ENCODE data around the gene KRTAP5-4. TPM values are rescaled to one million over a fixed set of nuclear protein-coding genes. Genes with fewer than 3 reads are reported as not detected.
"Not testable (repeated sequence)": the region's sequence is repeated elsewhere in the genome, so short reads cannot be mapped to it uniquely, and the experiment has no call there.

Gene KRTAP5-4
- total and polyA plus RNA-seq, 2 experiments from 2014 or later = not detected

DNA sequence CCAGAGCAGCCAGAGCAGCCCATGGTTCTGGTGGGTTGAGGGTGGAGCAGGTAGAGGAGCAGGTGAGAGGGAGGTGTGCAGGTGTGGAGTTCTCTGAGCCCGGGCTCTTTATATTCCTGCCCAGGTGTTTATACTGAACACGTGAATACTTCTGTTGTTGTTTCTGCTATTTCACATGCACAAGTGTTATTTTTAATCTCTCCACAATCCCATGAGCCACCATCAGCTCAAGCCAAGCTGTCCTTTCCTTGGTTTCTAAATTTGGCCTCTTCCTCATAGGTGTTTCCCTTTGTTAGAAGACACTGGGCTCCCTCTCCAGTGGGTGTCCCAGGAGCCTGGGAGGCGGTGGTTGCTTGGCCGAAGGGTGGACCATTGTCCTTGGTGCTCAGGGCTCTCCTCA is 13.6 kb downstream of the KRTAP5-4 start, which contains the start of gene KRTAP5-3:
Gene KRTAP5-3 (minus strand): TSS at position 101 of the 400 bp plus-strand sequence. CDS start 78 bp downstream, at position 23.
- Histone ChIP-seq H3K27ac (no peak within 1 kb of the TSS), H3K79me2 (ENCODE audit: insufficient read depth) (no peaks in the 10 kb centered on the region), H3K9ac (no peak within 1 kb of the TSS), H3F3A (ENCODE audit: insufficient read depth) (no peaks in the 10 kb centered on the region), H3K27me3 (replicated peaks; ENCODE audit: insufficient read depth) (peaks cover 32% of the 10 kb centered on the region), H4K20me1 (ENCODE audit: insufficient read depth) (no peaks in the 10 kb centered on the region), H3K4me2 (ENCODE audit: unreplicated experiment) (no peak within 1 kb of the TSS), H3K4me1 (ENCODE audit: insufficient read depth) (no peaks in the 10 kb centered on the region), H3K36me3 (ENCODE audit: low read depth) (no peaks in the 10 kb centered on the region), H2AFZ (no peak within 1 kb of the TSS), H3K9me2 (ENCODE audit: insufficient read depth) (no peaks in the 10 kb centered on the region), H3K9me3 (ENCODE audit: low read depth) (no peaks in the 10 kb centered on the region), H3K4me3 (no peak within 1 kb of the TSS)
- WGBS, 2 experiments (ENCODE audit: low coverage in 1 of 2, low lambda C conversion rate in 2 of 2, missing lambda C conversion rate in 2 of 2) = 36 to 38% methylated on average over 4 of the region's 4 CpGs
- in situ Hi-C loops (cut with MboI) = no loop called here
- DNase-seq = no peak
- no peak for TF ChIP-seq EZH2phosphoT487 (IDR thresholded peaks at IDR 0.05; ENCODE audit: insufficient read depth, low read depth)

DNA sequence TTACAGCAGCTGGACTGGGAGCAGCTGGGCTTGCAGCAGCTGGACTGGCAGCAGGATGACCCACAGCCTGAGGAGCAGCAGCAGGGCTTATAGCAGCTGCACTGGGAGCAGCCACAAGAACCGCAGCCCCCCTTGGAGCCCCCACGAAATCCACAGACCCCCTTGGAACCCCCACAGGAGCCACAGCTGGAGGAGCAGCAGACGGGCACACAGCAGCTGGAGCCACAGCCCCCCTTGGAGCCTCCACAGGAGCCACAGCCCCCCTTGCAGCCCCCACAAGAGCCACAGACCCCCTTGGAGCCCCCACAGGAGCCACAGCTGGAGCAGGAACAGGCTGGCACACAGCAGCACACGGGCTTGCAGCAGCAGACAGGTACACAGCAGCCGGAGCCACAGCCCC is 14.0 kb downstream of the KRTAP5-4 start:
- H3K4me1 ChIP-seq (ENCODE audit: insufficient read depth); H3K4me3 ChIP-seq; H2AFZ ChIP-seq; H3K27ac ChIP-seq; H3K9me2 ChIP-seq (ENCODE audit: insufficient read depth); H3K9ac ChIP-seq; H3K9me3 ChIP-seq (ENCODE audit: low read depth); H3K79me2 ChIP-seq (ENCODE audit: insufficient read depth); H3K4me2 ChIP-seq (ENCODE audit: unreplicated experiment); H3K36me3 ChIP-seq (ENCODE audit: low read depth); H4K20me1 ChIP-seq (ENCODE audit: insufficient read depth); DNase-seq; in situ Hi-C loops (cut with MboI); H3F3A ChIP-seq (ENCODE audit: insufficient read depth): not testable (repeated sequence)
- 11 to 13% methylated on average over 4 to 5 of the region's 5 CpGs for WGBS, 2 experiments (ENCODE audit: low coverage in 1 of 2, low lambda C conversion rate in 2 of 2, missing lambda C conversion rate in 2 of 2)
- H3K27me3 ChIP-seq (replicated peaks; ENCODE audit: insufficient read depth) = peaks cover 32% of the 10 kb centered on the region

DNA sequence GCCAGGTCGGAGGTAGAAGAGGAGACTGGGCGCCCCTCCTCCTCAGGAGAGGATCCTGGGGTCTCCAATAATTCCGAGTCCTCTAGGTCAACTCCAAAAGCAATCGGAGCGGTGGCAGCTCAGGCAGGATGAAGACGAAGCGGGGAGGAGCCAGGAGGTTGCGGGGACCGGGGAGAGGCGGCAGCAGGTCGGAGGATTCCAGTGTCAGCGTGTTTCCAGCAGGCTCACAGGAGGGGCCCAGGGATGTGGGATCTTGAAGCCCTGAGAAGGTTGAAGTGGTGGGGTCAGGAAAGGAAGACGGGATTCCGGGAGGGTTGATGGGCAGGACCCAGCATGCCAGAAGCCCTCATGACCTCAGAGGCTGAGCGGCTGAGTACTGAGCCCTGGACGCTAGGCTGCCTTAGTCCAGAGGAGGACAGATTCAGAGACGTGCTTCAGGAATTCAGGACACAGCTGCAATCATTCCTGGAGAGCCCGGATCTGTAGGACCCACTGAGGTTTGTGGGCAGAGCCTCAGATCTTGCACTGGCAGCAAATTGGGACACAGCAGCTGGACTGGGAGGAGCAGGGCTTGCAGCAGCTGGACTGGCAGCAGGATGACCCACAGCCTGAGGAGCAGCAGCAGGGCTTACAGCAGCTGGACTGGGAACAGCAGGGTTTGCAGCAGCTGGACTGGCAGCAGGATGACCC is 14.6 kb downstream of the KRTAP5-4 start:
- H2AFZ ChIP-seq; H3K4me2 ChIP-seq (ENCODE audit: unreplicated experiment); H3K27ac ChIP-seq; H3K4me3 ChIP-seq; H3K79me2 ChIP-seq (ENCODE audit: insufficient read depth); H3K9me3 ChIP-seq (ENCODE audit: low read depth); H3K9ac ChIP-seq; H3K36me3 ChIP-seq (ENCODE audit: low read depth); H4K20me1 ChIP-seq (ENCODE audit: insufficient read depth); H3K4me1 ChIP-seq (ENCODE audit: insufficient read depth); H3K9me2 ChIP-seq (ENCODE audit: insufficient read depth); in situ Hi-C loops (cut with MboI); H3F3A ChIP-seq (ENCODE audit: insufficient read depth); DNase-seq: not testable (repeated sequence)
- H3K27me3 ChIP-seq (replicated peaks; ENCODE audit: insufficient read depth) = peaks cover 34% of the 10 kb centered on the region
- 18 to 25% methylated on average over 16 to 18 of the region's 18 CpGs for WGBS, 2 experiments (ENCODE audit: low coverage in 1 of 2, low lambda C conversion rate in 2 of 2, missing lambda C conversion rate in 2 of 2)

DNA sequence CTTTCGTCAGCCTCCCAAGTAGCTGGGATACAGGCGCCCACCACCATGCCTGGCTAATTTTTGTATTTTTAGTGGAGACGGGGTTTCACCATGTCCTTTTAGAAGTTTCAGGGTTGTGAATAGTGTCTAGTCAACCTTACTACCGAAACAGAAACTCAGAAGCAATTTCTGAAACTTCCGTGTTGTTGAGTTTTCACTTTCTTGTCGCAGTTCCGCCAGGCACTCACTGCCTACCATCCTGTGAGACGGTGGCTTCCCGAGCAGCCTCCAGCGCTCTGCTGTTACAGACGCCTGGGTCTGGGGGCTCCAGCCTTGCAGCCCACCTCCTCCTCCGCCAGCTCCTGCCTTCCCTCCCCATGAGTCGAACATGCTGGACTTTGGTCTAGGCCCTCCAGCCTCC is 16.0 kb downstream of the KRTAP5-4 start:
- 63 to 65% methylated on average over 13 of the region's 13 CpGs for WGBS, 2 experiments (ENCODE audit: low coverage in 1 of 2, low lambda C conversion rate in 2 of 2, missing lambda C conversion rate in 2 of 2)
- H3K4me3 ChIP-seq; H2AFZ ChIP-seq; H3K9me2 ChIP-seq (ENCODE audit: insufficient read depth); H4K20me1 ChIP-seq (ENCODE audit: insufficient read depth); in situ Hi-C loops (cut with MboI); H3K27ac ChIP-seq; H3K4me1 ChIP-seq (ENCODE audit: insufficient read depth); H3K4me2 ChIP-seq (ENCODE audit: unreplicated experiment); H3F3A ChIP-seq (ENCODE audit: insufficient read depth); H3K9me3 ChIP-seq (ENCODE audit: low read depth); H3K79me2 ChIP-seq (ENCODE audit: insufficient read depth); H3K36me3 ChIP-seq (ENCODE audit: low read depth); DNase-seq; H3K9ac ChIP-seq: not testable (repeated sequence)
- H3K27me3 ChIP-seq (replicated peaks; ENCODE audit: insufficient read depth) = peaks cover 47% of the 10 kb centered on the region

DNA sequence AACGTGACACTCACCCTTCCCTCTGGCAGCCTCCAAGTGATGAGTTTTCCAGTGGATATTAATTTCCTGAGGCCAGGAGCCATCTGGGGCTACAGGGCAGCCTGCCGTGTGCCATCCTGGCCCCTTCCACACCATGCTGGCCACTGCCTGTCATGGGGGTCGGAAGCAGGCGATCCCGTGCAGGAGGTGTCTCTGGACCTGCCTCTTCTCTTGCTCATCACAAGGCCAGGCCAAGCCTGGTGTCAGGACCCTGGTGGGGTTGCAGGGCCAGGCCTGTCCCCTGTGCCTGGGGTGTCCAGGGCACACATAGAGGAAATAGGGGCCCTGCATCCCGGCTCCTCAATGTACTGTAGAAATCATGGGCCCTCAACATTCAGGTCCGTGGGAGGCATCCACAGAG is 17.2 kb downstream of the KRTAP5-4 start:
- no peaks in the 10 kb centered on the region for H3K9me2 ChIP-seq (ENCODE audit: insufficient read depth)
- no peak for DNase-seq
- 45 to 49% methylated on average over 7 of the region's 7 CpGs for WGBS, 2 experiments (ENCODE audit: low coverage in 1 of 2, low lambda C conversion rate in 2 of 2, missing lambda C conversion rate in 2 of 2)
- in situ Hi-C loops (cut with MboI) = no loop called here
- TF ChIP-seq EZH2 (IDR thresholded peaks at IDR 0.05; ENCODE audit: insufficient read depth, poor library complexity, severe bottlenecking) (no peak), EZH2phosphoT487 (IDR thresholded peaks at IDR 0.05; ENCODE audit: insufficient read depth, low read depth) (no peak)
- no peaks in the 10 kb centered on the region for H3K4me1 ChIP-seq (ENCODE audit: insufficient read depth)
- peaks cover 59% of the 10 kb centered on the region for H3K27me3 ChIP-seq (replicated peaks; ENCODE audit: insufficient read depth)
- H3F3A ChIP-seq (ENCODE audit: insufficient read depth) = no peaks in the 10 kb centered on the region
- no peak overlapping the region for H2AFZ ChIP-seq
- H4K20me1 ChIP-seq (ENCODE audit: insufficient read depth) = no peaks in the 10 kb centered on the region
- H3K27ac ChIP-seq = no peak overlapping the region
- no peaks in the 10 kb centered on the region for H3K36me3 ChIP-seq (ENCODE audit: low read depth)
- H3K9ac ChIP-seq = no peak overlapping the region
- H3K9me3 ChIP-seq (ENCODE audit: low read depth) = no peaks in the 10 kb centered on the region
- no peaks in the 10 kb centered on the region for H3K79me2 ChIP-seq (ENCODE audit: insufficient read depth)
- no peak overlapping the region for H3K4me2 ChIP-seq (ENCODE audit: unreplicated experiment)
- H3K4me3 ChIP-seq = no peak overlapping the region

Measured in GM23248 (cell line).